Naive thymus-derived CD4-positive, alpha-beta T cell (primary cell): ENCODE data around the gene LVRN. TPM values are rescaled to one million over a fixed set of nuclear protein-coding genes. Genes with fewer than 3 reads are reported as not detected.

Experiments
- ATAC-seq: fragments of 150-1000 bp; cut with Tn5 transposase; 2 replicates; pipeline ENCODE4 v1.10.0; 2021; ENCODE audit warnings: mild to moderate bottlenecking, moderate library complexity
- CTCF ChIA-PET: fragments of 350-600 bp; sonication (Branson Sonifier 250); formaldehyde crosslinking; loops from one replicate; lab custom pipeline; 2021; ENCODE audit warnings: antibody characterized with exemption; lab: Charles Lee
- POLR2A ChIA-PET: fragments of 350-600 bp; sonication (Branson Sonifier 250); formaldehyde crosslinking; loops from one replicate; lab custom pipeline; 2021; ENCODE audit warnings: antibody characterized with exemption, inconsistent platforms; lab: Charles Lee
- DNase-seq, 9 donors: peaks; one replicate each; pipeline versions ENCODE4 v3.0.0 to v3.0.0-alpha.2; 2020 to 2022; ENCODE audit warnings: mixed read lengths in 1 of 9
- H3K27ac ChIP-seq: one replicate; pipeline ENCODE4 v1.7.0; 2013; ENCODE audit warnings: mild to moderate bottlenecking, low read depth, low read length, moderate library complexity
- H3K27me3 ChIP-seq, 2 donors: one replicate each; pipeline ENCODE4 v1.7.0; 2013; ENCODE audit warnings: low read length in 2 of 2, mild to moderate bottlenecking in 2 of 2, moderate library complexity in 2 of 2; ENCODE audit not compliant: control insufficient read depth in 2 of 2, insufficient read depth in 2 of 2
- H3K36me3 ChIP-seq, 3 experiments: 1 replicate in 2 of 3; 2 replicates in 1 of 3; pipeline ENCODE4 v1.7.0; 2013; ENCODE audit warnings: low read length in 3 of 3, mild to moderate bottlenecking in 3 of 3, moderate library complexity in 1 of 3; ENCODE audit not compliant: insufficient read depth in 3 of 3, control insufficient read depth in 2 of 3
- H3K4me1 ChIP-seq, 2 donors: one replicate each; pipeline ENCODE4 v1.7.0; 2013; ENCODE audit warnings: low read length in 2 of 2, mild to moderate bottlenecking in 2 of 2, moderate library complexity in 1 of 2; ENCODE audit not compliant: control insufficient read depth in 2 of 2, insufficient read depth in 2 of 2
- H3K4me3 ChIP-seq: 2 replicates; pipeline ENCODE4 v1.7.0; 2013; ENCODE audit warnings: mild to moderate bottlenecking, low read length
- H3K9me3 ChIP-seq, 3 experiments: 1 replicate in 2 of 3; 2 replicates in 1 of 3; pipeline ENCODE4 v1.7.0; 2013; ENCODE audit warnings: low read length in 3 of 3; ENCODE audit not compliant: control insufficient read depth in 2 of 3
- H3K27ac Mint-ChIP-seq, 9 donors: one replicate each; pipeline ENCODE4 v1.8.0; 2020 to 2022; ENCODE audit warnings: mixed read lengths in 9 of 9, mild to moderate bottlenecking in 8 of 9, moderate library complexity in 5 of 9, inconsistent platforms in 2 of 9
- H3K27me3 Mint-ChIP-seq, 5 donors: one replicate each; pipeline ENCODE4 v1.8.0; 2021 to 2022; ENCODE audit warnings: mixed read lengths in 5 of 5, mild to moderate bottlenecking in 1 of 5
- H3K36me3 Mint-ChIP-seq, 5 donors: one replicate each; pipeline ENCODE4 v1.8.0; 2020 to 2022; ENCODE audit warnings: mixed read lengths in 5 of 5, mild to moderate bottlenecking in 3 of 5, inconsistent platforms in 1 of 5
- H3K4me1 Mint-ChIP-seq, 7 donors: one replicate each; pipeline ENCODE4 v1.8.0; 2020 to 2022; ENCODE audit warnings: mixed read lengths in 7 of 7, mild to moderate bottlenecking in 3 of 7, inconsistent platforms in 1 of 7
- H3K4me3 Mint-ChIP-seq, 10 donors: one replicate each; pipeline ENCODE4 v1.8.0; 2020 to 2022; ENCODE audit warnings: mild to moderate bottlenecking in 10 of 10, mixed read lengths in 10 of 10, moderate library complexity in 6 of 10, inconsistent platforms in 2 of 10
- H3K9me3 Mint-ChIP-seq, 11 donors: one replicate each; pipeline ENCODE4 v1.8.0; 2020 to 2022; ENCODE audit warnings: mixed read lengths in 11 of 11, mild to moderate bottlenecking in 4 of 11, inconsistent platforms in 1 of 11, moderate library complexity in 1 of 11
- intact Hi-C, 2 donors: fragments of 100-400 bp; cut with micrococcal nuclease; formaldehyde crosslinking; loops; one replicate each; pipeline ENCODE4 v1.15.1; 2023
- polyA plus RNA-seq, 2 donors: library from polyadenylated mRNA; unstranded; fragments of 300-500 nt; fragmentation: Illumina TruSeq; gene quantifications; one replicate each; pipeline ENCODE4 v1.2.3, GENCODE V29; 2021
- total RNA-seq, 6 experiments: library from RNA in 5 of 6; stranded (reverse) in 5 of 6; gene quantifications; 1 replicate in 5 of 6; 2 replicates in 1 of 6; pipeline ENCODE4 v1.2.3 and lab custom pipeline; 2021 to 2026

LVRN gene
- total and polyA plus RNA-seq, 7 experiments from 2014 or later, result 0.16 TPM; not detected in 6

DNA sequence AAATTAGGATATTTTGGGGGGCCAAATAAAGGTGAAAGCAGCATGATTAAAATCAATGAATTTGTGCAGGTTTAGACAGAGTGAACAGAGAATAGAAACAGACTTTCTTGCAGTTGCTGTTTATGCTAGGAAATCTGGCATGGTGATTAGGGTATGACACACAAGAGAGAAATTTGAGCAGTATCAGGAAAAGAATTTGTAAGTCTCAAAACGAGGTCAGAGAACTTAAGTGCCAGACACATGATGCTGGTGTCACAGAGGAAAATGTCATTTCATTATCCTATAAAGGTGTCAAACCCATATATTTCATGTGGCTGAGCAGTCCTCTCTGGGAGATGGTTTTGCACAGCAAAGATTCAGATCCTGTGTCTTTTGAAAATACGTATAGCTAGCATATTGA lies 15.7 kb downstream of the LVRN start:
- Mint-ChIP-seq H3K4me3 (no peak overlapping the region), H3K9me3 (peaks cover 0 to 21% (median 5%) of the 10 kb centered on the region in 11 donors), H3K36me3 (peaks cover 0 to 8% (median 0%) of the 10 kb centered on the region in 5 donors), H3K27ac (no peak overlapping the region), H3K27me3 (peaks cover 24 to 60% (median 52%) of the 10 kb centered on the region in 5 donors), H3K4me1 (peaks cover 0 to 3% (median 0%) of the 10 kb centered on the region in 7 donors)
- ATAC-seq, result no peak
- Histone ChIP-seq H3K4me1 (no peaks in the 10 kb centered on the region), H3K9me3 (no peaks in the 10 kb centered on the region), H3K27me3 (no peaks in the 10 kb centered on the region), H3K36me3 (no peaks in the 10 kb centered on the region), H3K27ac (no peak overlapping the region), H3K4me3 (no peak overlapping the region)
- DNase-seq, result no peak
- ChIA-PET CTCF (no interaction called here), POLR2A (no interaction called here)
- intact Hi-C loops, result no loop called here

DNA sequence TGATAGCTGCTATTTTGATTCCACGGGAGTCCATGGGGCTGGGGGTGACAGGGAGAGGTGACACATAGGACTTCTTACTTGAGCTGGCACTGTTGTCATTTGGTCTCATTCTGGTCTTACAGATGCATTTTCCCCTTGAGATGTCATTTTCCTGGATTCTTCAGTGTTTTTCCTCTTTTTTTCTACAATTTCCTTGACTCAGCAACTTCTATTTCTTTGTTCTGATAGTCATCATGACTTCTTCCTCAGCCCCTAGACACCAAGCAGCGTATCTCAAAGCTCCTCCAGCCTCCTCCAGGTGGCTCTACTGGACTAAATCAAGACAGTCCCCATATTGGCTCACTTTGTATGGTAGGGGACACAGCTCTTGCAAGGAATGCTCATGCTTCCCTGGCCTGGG lies 16.5 kb downstream of the LVRN start:
- Mint-ChIP-seq H3K4me3 (no peak overlapping the region), H3K9me3 (peaks cover 0 to 21% (median 3%) of the 10 kb centered on the region in 11 donors), H3K27ac (no peak overlapping the region), H3K36me3 (peaks cover 0 to 8% (median 0%) of the 10 kb centered on the region in 5 donors), H3K27me3 (peaks cover 24 to 60% (median 52%) of the 10 kb centered on the region in 5 donors), H3K4me1 (peaks cover 0 to 3% (median 0%) of the 10 kb centered on the region in 7 donors)
- H3K27me3 ChIP-seq, result no peaks in the 10 kb centered on the region
- ChIA-PET POLR2A (no interaction called here), CTCF (no interaction called here)
- no peak for DNase-seq
- H3K4me3 ChIP-seq, result no peak overlapping the region
- no peaks in the 10 kb centered on the region for H3K9me3 ChIP-seq
- no peaks in the 10 kb centered on the region for H3K36me3 ChIP-seq
- ATAC-seq, result no peak
- intact Hi-C loops, result no loop called here
- no peak overlapping the region for H3K27ac ChIP-seq
- H3K4me1 ChIP-seq, result no peaks in the 10 kb centered on the region

- H3K9me3 ChIP-seq, result no peaks in the 10 kb centered on the region
- H3K4me3 Mint-ChIP-seq, result no peak overlapping the region
- CTCF ChIA-PET, result no interaction called here
- POLR2A ChIA-PET, result no interaction called here
- no peak overlapping the region for H3K4me3 ChIP-seq
- no peak for ATAC-seq
- no peaks in the 10 kb centered on the region for H3K4me1 ChIP-seq
- peaks cover 0 to 8% (median 0%) of the 10 kb centered on the region in 5 donors for H3K36me3 Mint-ChIP-seq
- no peak overlapping the region for H3K27ac ChIP-seq
- intact Hi-C loops, result no loop called here
- no peaks in the 10 kb centered on the region for H3K27me3 ChIP-seq
- H3K27me3 Mint-ChIP-seq, result peaks cover 24 to 59% (median 51%) of the 10 kb centered on the region in 5 donors
- no peaks in the 10 kb centered on the region for H3K36me3 ChIP-seq
- peaks cover 0 to 20% (median 2%) of the 10 kb centered on the region in 11 donors for H3K9me3 Mint-ChIP-seq
- DNase-seq, result no peak
- peaks cover 0 to 3% (median 0%) of the 10 kb centered on the region in 7 donors for H3K4me1 Mint-ChIP-seq
- no peak overlapping the region for H3K27ac Mint-ChIP-seq
Measured at GRCh38 chr5:115979201-115980041, 17.1 kb downstream of the LVRN start.

GRCh38 chr5:115983519-115983918 lies 21.2 kb downstream of the LVRN start:
- CTCF ChIA-PET, result interaction anchor here (0.6 kb wide), 1 partner anchor 529 kb away, joined by 4 read pairs; no protein-coding TSS in a partner anchor

GRCh38 chr5:115985802-115986757 lies 23.8 kb downstream of the LVRN start:
- H3K27me3 Mint-ChIP-seq, result peaks cover 2 to 13% (median 5%) of the 10 kb centered on the region in 5 donors
- DNase-seq (no peak), ATAC-seq (no peak)
- Histone ChIP-seq H3K36me3 (no peaks in the 10 kb centered on the region), H3K27ac (no peak overlapping the region), H3K27me3 (no peaks in the 10 kb centered on the region), H3K4me3 (no peak overlapping the region), H3K9me3 (no peaks in the 10 kb centered on the region), H3K4me1 (no peaks in the 10 kb centered on the region)
- ChIA-PET POLR2A (no interaction called here), CTCF (interaction anchor here (0.5 kb wide), 1 partner anchor 50 kb away, joined by 4 read pairs; no protein-coding TSS in a partner anchor)
- intact Hi-C loops, result no loop called here
- no peaks in the 10 kb centered on the region for H3K4me1 Mint-ChIP-seq
- H3K36me3 Mint-ChIP-seq, result no peaks in the 10 kb centered on the region
- H3K27ac Mint-ChIP-seq, result no peak overlapping the region
- no peaks in the 10 kb centered on the region for H3K9me3 Mint-ChIP-seq
- no peak overlapping the region for H3K4me3 Mint-ChIP-seq

More at GRCh38 chr5:115983519-115983918, 21.2 kb downstream of the LVRN start:
- POLR2A ChIA-PET, result no interaction called here
- Mint-ChIP-seq H3K27me3 (peaks cover 11 to 29% (median 19%) of the 10 kb centered on the region in 5 donors), H3K4me3 (no peak overlapping the region), H3K36me3 (peaks cover 0 to 6% (median 0%) of the 10 kb centered on the region in 5 donors), H3K9me3 (peaks cover 0 to 5% (median 0%) of the 10 kb centered on the region in 11 donors), H3K27ac (no peak overlapping the region), H3K4me1 (no peaks in the 10 kb centered on the region)
- ATAC-seq (no peak), DNase-seq (no peak)
- H3K4me3 ChIP-seq, result no peak overlapping the region
- H3K27ac ChIP-seq, result no peak overlapping the region
- no peaks in the 10 kb centered on the region for H3K27me3 ChIP-seq
- H3K36me3 ChIP-seq, result no peaks in the 10 kb centered on the region
- no peaks in the 10 kb centered on the region for H3K4me1 ChIP-seq
- H3K9me3 ChIP-seq, result no peaks in the 10 kb centered on the region
- intact Hi-C loops, result no loop called here

GRCh38 chr5:115988002-115988401 lies 25.7 kb downstream of the LVRN start:
- ChIA-PET CTCF (no interaction called here), POLR2A (no interaction called here)
- H3K4me3 ChIP-seq, result no peak overlapping the region

More at GRCh38 chr5:115988002-115988401, 25.7 kb downstream of the LVRN start:
- H3K27ac Mint-ChIP-seq, result no peak overlapping the region
- peaks cover 0 to 14% (median 5%) of the 10 kb centered on the region in 5 donors for H3K27me3 Mint-ChIP-seq
- no peaks in the 10 kb centered on the region for H3K27me3 ChIP-seq
- H3K36me3 Mint-ChIP-seq, result no peaks in the 10 kb centered on the region
- no peaks in the 10 kb centered on the region for H3K4me1 Mint-ChIP-seq
- H3K9me3 ChIP-seq, result no peaks in the 10 kb centered on the region
- DNase-seq (no peak), ATAC-seq (no peak)
- H3K36me3 ChIP-seq, result no peaks in the 10 kb centered on the region
- H3K4me1 ChIP-seq, result no peaks in the 10 kb centered on the region
- H3K27ac ChIP-seq, result no peak overlapping the region
- no peaks in the 10 kb centered on the region for H3K9me3 Mint-ChIP-seq
- H3K4me3 Mint-ChIP-seq, result no peak overlapping the region
- intact Hi-C loops, result no loop called here
